ENCODE measurements around the gene SNAP47.
A peak's percentile ranks its signal among the peaks of the same experiment; 100 is the strongest.

SNAP47 gene

DNA sequence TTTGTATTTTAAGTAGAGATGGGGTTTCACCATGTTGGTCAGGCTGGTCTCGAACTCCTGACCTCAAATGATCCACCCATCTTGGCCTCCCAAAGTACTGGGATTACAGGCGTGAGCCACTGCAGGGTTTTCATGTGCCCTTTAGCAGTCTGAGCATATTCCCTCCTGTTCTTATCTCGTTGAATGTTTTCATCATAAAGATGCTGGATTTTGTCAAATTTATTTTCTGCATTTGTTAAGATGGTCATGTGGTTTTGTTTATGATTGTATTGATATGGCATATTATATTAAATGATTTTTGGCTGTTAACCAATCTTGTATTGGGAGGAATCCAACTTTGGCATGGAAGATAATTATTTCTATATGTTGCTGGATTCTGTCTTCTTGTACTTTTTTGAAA is 8.9 kb upstream of the SNAP47 start:
- Histone ChIP-seq H3K4me3 (ENCODE audit: low read length) (no peak overlapping the region), H3K36me3 (ENCODE audit: insufficient read depth, low read length) (peaks cover 5% of the 10 kb centered on the region; the same call in 1 of the 2 replicates), H3K9ac (ENCODE audit: low read depth, low read length) (no peak overlapping the region), H3K4me1 (ENCODE audit: insufficient read depth, low read length) (peaks cover 10% of the 10 kb centered on the region; the same call in 1 of the 2 replicates), H3K27me3 (ENCODE audit: insufficient read depth, low read length) (0 out of 2 replicates have a peak, but pooled peaks cover 3% of the 10 kb centered on the region), H3K9me3 (ENCODE audit: insufficient read depth, low read depth, low read length) (peaks cover 25% of the 10 kb centered on the region), H3K27ac (ENCODE audit: low read depth, low read length) (no peak overlapping the region)
- 95% methylated on average over 3 of the region's 3 CpGs for WGBS

DNA sequence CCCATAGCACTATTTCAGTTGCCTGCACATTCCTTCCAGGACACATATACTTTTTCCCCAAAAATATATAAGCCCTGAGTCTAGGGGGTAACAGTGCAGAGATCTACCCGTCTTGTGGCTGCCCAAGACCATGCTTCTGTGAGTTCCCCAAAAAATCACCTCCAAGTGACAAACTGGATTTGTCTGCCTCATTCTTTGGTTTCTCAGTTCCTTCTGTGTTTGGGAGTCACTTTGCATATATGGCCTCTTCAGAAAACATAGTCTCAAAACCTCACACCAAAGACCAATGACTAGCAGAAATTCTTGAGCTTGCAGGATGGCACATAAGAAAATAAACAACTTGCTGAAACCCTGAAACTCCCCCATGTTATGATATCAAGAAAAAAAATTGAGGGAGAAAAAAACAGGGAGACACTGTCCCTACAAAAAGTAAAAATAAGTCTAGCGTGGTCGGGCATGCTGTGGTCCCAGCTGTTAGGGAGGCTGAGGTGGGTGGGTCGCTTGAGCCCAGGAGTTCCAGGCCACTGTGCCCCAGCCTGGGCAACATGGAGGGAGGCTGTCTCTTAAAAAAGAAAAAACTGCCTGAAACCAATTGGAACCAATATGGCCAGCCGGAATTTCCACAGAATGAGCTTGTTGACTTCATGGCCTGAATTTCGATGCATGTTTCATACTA is 8.2 kb upstream of the SNAP47 start:
- Histone ChIP-seq H3K36me3 (ENCODE audit: insufficient read depth, low read length) (peaks cover 13% of the 10 kb centered on the region), H3K27ac (ENCODE audit: low read depth, low read length) (no peak overlapping the region), H3K27me3 (ENCODE audit: insufficient read depth, low read length) (0 out of 2 replicates have a peak, but pooled peaks cover 3% of the 10 kb centered on the region), H3K9me3 (ENCODE audit: insufficient read depth, low read depth, low read length) (peaks cover 17% of the 10 kb centered on the region), H3K4me1 (ENCODE audit: insufficient read depth, low read length) (peaks cover 10% of the 10 kb centered on the region; the same call in 1 of the 2 replicates), H3K9ac (ENCODE audit: low read depth, low read length) (no peak overlapping the region), H3K4me3 (ENCODE audit: low read length) (no peak overlapping the region)
- 93% methylated on average over 6 of the region's 6 CpGs for WGBS

- Histone ChIP-seq H3K4me1 (ENCODE audit: insufficient read depth, low read length) (peaks cover 10% of the 10 kb centered on the region; the same call in 1 of the 2 replicates), H3K27me3 (ENCODE audit: insufficient read depth, low read length) (0 out of 2 replicates have a peak, but pooled peaks cover 3% of the 10 kb centered on the region), H3K4me3 (ENCODE audit: low read length) (peak overlapping the region; percentile 86), H3K36me3 (ENCODE audit: insufficient read depth, low read length) (peaks cover 25% of the 10 kb centered on the region), H3K9ac (ENCODE audit: low read depth, low read length) (peak overlapping the region; percentile 77), H3K9me3 (ENCODE audit: insufficient read depth, low read depth, low read length) (peaks cover 8% of the 10 kb centered on the region), H3K27ac (ENCODE audit: low read depth, low read length) (peak overlapping the region; percentile 58; the same call in 1 of the 2 replicates)
- 3% methylated on average over 34 of the region's 51 CpGs for WGBS
These were observed 7.0 kb upstream of the SNAP47 start for GRCh38 chr1:227728059-227728891.

DNA sequence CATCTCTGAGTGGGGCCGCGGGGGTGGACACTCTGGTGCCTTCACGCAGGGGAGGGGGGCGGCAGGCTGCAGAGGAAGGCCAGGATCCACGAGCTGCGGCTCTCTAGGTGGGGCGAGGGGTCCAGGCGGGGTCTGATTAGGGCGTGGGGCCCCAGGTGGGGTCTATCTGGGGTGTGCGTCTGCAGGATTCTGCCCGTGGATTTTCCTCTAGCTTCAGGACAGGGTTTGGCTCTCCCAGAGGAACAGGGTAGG is 6.4 kb upstream of the SNAP47 start:
- Histone ChIP-seq H3K27me3 (ENCODE audit: insufficient read depth, low read length) (0 out of 2 replicates have a peak, but pooled peaks cover 3% of the 10 kb centered on the region), H3K27ac (ENCODE audit: low read depth, low read length) (no peak overlapping the region), H3K36me3 (ENCODE audit: insufficient read depth, low read length) (peaks cover 29% of the 10 kb centered on the region), H3K9me3 (ENCODE audit: insufficient read depth, low read depth, low read length) (0 out of 2 replicates have a peak, but pooled peaks cover 3% of the 10 kb centered on the region), H3K4me3 (ENCODE audit: low read length) (peak overlapping the region; percentile 86), H3K4me1 (ENCODE audit: insufficient read depth, low read length) (peaks cover 10% of the 10 kb centered on the region; the same call in 1 of the 2 replicates), H3K9ac (ENCODE audit: low read depth, low read length) (peak overlapping the region; percentile 77)
- WGBS, result 17% methylated on average over 11 of the region's 11 CpGs

DNA sequence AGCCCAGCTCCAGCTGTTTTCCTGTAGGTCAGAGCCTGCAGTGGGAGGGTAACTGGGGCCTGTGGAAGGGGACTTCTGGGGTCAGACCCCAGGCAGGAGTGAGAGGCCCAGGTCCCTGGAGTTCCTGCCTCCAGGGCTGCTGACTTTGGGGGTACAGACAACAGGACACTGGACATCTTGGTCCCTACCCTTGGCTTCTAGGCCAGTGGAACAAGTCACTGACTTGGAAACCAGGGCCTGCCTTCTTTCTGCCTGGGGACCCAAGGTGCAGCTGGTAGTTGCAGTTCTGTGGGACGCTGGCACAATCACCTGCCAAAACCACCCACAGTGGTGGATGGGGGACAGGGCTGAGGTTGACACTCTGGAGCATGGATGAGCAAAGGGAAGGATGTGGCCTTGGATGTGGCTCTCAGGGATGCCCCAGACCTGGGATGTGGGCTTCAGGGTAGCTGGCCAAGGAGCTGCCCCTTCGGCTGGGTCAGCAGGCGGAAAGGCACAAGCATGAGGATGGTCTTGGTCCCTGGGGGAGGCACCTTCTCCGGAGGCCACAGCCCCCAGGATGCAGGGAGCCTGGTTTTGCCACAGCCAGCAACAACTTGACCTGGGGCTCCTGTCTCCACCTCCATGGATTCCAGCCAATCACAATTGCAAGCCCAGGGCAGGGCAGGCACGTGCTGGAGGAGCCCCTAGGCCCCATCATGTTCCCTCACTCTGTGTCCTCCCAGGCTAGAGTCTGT is 5.9 kb upstream of the SNAP47 start:
- Histone ChIP-seq H3K4me1 (ENCODE audit: insufficient read depth, low read length) (peaks cover 10% of the 10 kb centered on the region; the same call in 1 of the 2 replicates), H3K9me3 (ENCODE audit: insufficient read depth, low read depth, low read length) (no peaks in the 10 kb centered on the region), H3K4me3 (ENCODE audit: low read length) (peak overlapping the region; percentile 86), H3K36me3 (ENCODE audit: insufficient read depth, low read length) (peaks cover 29% of the 10 kb centered on the region), H3K9ac (ENCODE audit: low read depth, low read length) (peak overlapping the region; percentile 77; the same call in 1 of the 2 replicates), H3K27ac (ENCODE audit: low read depth, low read length) (no peak overlapping the region), H3K27me3 (ENCODE audit: insufficient read depth, low read length) (0 out of 2 replicates have a peak, but pooled peaks cover 3% of the 10 kb centered on the region)
- WGBS, result 62% methylated on average over 5 of the region's 5 CpGs

GRCh38 chr1:227729881-227730629 is 5.2 kb upstream of the SNAP47 start:
- Histone ChIP-seq H3K27me3 (ENCODE audit: insufficient read depth, low read length) (0 out of 2 replicates have a peak, but pooled peaks cover 3% of the 10 kb centered on the region), H3K36me3 (ENCODE audit: insufficient read depth, low read length) (peaks cover 29% of the 10 kb centered on the region), H3K4me1 (ENCODE audit: insufficient read depth, low read length) (peaks cover 10% of the 10 kb centered on the region; the same call in 1 of the 2 replicates), H3K9me3 (ENCODE audit: insufficient read depth, low read depth, low read length) (no peaks in the 10 kb centered on the region), H3K4me3 (ENCODE audit: low read length) (no peak overlapping the region), H3K9ac (ENCODE audit: low read depth, low read length) (no peak overlapping the region), H3K27ac (ENCODE audit: low read depth, low read length) (no peak overlapping the region; the same call in 1 of the 2 replicates)
- WGBS, result 60% methylated on average over 13 of the region's 13 CpGs

DNA sequence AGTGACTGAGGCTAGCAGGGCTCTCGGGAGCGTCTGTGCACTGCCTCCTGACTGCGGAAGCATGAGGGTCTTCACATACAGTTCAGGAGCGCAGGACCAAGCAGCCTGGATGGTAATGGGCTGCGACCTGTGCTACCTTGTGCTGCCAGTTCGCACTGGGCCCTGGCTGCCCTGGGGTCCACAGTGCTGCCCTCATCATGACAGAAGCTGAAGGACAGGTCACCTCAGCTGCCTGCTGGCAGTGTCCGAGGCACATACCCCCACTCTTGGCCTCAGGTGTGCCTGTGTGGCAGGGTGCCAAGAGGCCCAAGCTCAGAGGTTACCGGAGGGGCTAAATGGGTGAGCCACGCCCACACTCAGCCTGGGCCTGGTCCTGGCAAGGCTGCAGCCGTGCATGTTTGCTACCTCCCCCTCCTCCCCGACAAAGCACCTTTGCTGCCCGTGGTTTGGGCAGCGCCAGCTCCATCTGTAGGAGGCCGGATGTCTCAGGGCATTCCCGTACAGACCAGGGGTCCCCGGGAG is 4.5 kb upstream of the SNAP47 start:
- H3K9ac ChIP-seq (ENCODE audit: low read depth, low read length), result no peak overlapping the region

GRCh38 chr1:227731241-227731677 is 4.0 kb upstream of the SNAP47 start:
- no peak overlapping the region for H3K9ac ChIP-seq (ENCODE audit: low read depth, low read length)
- H3K27me3 ChIP-seq (ENCODE audit: insufficient read depth, low read length), result 0 out of 2 replicates have a peak, but pooled peaks cover 3% of the 10 kb centered on the region
- H3K4me1 ChIP-seq (ENCODE audit: insufficient read depth, low read length), result peaks cover 10% of the 10 kb centered on the region; the same call in 1 of the 2 replicates
- no peaks in the 10 kb centered on the region for H3K9me3 ChIP-seq (ENCODE audit: insufficient read depth, low read depth, low read length)
- no peak overlapping the region for H3K27ac ChIP-seq (ENCODE audit: low read depth, low read length)
- peaks cover 29% of the 10 kb centered on the region for H3K36me3 ChIP-seq (ENCODE audit: insufficient read depth, low read length)
- WGBS, result 97% methylated on average over 11 of the region's 11 CpGs
- no peak overlapping the region for H3K4me3 ChIP-seq (ENCODE audit: low read length)

More for the DNA sequence above, 4.5 kb upstream of the SNAP47 start:
- peaks cover 10% of the 10 kb centered on the region; the same call in 1 of the 2 replicates for H3K4me1 ChIP-seq (ENCODE audit: insufficient read depth, low read length)
- no peak overlapping the region for H3K4me3 ChIP-seq (ENCODE audit: low read length)
- no peaks in the 10 kb centered on the region for H3K9me3 ChIP-seq (ENCODE audit: insufficient read depth, low read depth, low read length)
- no peak overlapping the region; the same call in 1 of the 2 replicates for H3K27ac ChIP-seq (ENCODE audit: low read depth, low read length)
- peaks cover 29% of the 10 kb centered on the region for H3K36me3 ChIP-seq (ENCODE audit: insufficient read depth, low read length)
- 0 out of 2 replicates have a peak, but pooled peaks cover 3% of the 10 kb centered on the region for H3K27me3 ChIP-seq (ENCODE audit: insufficient read depth, low read length)
- WGBS, result 84% methylated on average over 16 of the region's 16 CpGs

GRCh38 chr1:227731696-227732585 is 3.3 kb upstream of the SNAP47 start:
- H3K36me3 ChIP-seq (ENCODE audit: insufficient read depth, low read length), result peaks cover 29% of the 10 kb centered on the region
- H3K9me3 ChIP-seq (ENCODE audit: insufficient read depth, low read depth, low read length), result no peaks in the 10 kb centered on the region
- no peak overlapping the region for H3K27ac ChIP-seq (ENCODE audit: low read depth, low read length)
- 94% methylated on average over 19 of the region's 19 CpGs for WGBS
- H3K27me3 ChIP-seq (ENCODE audit: insufficient read depth, low read length), result no peaks in the 10 kb centered on the region
- H3K4me1 ChIP-seq (ENCODE audit: insufficient read depth, low read length), result peaks cover 10% of the 10 kb centered on the region; the same call in 1 of the 2 replicates
- H3K9ac ChIP-seq (ENCODE audit: low read depth, low read length), result no peak overlapping the region
- no peak overlapping the region for H3K4me3 ChIP-seq (ENCODE audit: low read length)

Data from HUES64 (cell line).